Muscle layer of colon (tissue), 2 donors: ENCODE data around the gene STIM1.
A peak's percentile ranks its signal among the peaks of the same experiment; 100 is the strongest.

Experiments
- H3K27ac ChIP-seq: one replicate; pipeline ENCODE4 v1.7.0; 2013; ENCODE audit warnings: low read depth, mild to moderate bottlenecking, low read length, moderate library complexity
- H3K27me3 ChIP-seq, 2 donors: one replicate each; pipeline ENCODE4 v1.7.0; 2013; ENCODE audit warnings: low read length in 2 of 2, mild to moderate bottlenecking in 2 of 2; ENCODE audit not compliant: insufficient read depth in 2 of 2, control insufficient read depth in 1 of 2
- H3K36me3 ChIP-seq: one replicate; pipeline ENCODE4 v1.7.0; 2013; ENCODE audit warnings: mild to moderate bottlenecking, low read length; ENCODE audit not compliant: insufficient read depth
- H3K4me1 ChIP-seq: one replicate; pipeline ENCODE4 v1.7.0; 2013; ENCODE audit warnings: mild to moderate bottlenecking, low read length; ENCODE audit not compliant: insufficient read depth
- H3K4me3 ChIP-seq, 2 donors: one replicate each; pipeline ENCODE4 v1.7.0; 2013; ENCODE audit warnings: low read length in 2 of 2, low read depth in 1 of 2, mild to moderate bottlenecking in 1 of 2, moderate library complexity in 1 of 2
- H3K9ac ChIP-seq: one replicate; pipeline ENCODE4 v1.7.0; 2013; ENCODE audit warnings: low read length
- H3K9me3 ChIP-seq: one replicate; pipeline ENCODE4 v1.7.0; 2013; ENCODE audit warnings: mild to moderate bottlenecking, low read length
- donor health status: abdominal sarcoma.
- donor health status: Adenocarcinoma of cecum.

The STIM1 gene

DNA sequence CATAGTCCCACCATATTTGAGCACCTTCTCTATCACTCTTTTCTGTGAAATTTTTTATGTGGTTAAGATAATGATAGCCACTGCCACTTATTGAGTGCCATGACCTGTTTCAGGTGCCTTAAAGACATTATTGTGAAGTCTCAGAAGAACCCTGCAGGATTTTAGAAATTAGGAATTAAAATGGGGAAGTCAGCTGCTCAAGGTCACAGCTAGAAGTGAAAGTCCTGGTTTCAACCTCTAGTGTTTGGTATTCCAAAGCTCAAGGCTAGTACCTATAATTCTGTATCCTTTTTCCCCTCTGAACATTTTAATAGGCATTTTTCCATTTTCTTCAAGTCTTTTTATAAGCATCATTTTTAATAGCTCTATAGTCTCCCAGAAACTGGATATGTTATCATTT, 230.1 kb downstream of the STIM1 start:
- Histone ChIP-seq H3K27ac (no peak overlapping the region), H3K4me1 (no peaks in the 10 kb centered on the region), H3K4me3 (no peak overlapping the region), H3K9me3 (no peaks in the 10 kb centered on the region), H3K9ac (no peak overlapping the region), H3K36me3 (peaks cover 51% of the 10 kb centered on the region), H3K27me3 (no peaks in the 10 kb centered on the region)

DNA sequence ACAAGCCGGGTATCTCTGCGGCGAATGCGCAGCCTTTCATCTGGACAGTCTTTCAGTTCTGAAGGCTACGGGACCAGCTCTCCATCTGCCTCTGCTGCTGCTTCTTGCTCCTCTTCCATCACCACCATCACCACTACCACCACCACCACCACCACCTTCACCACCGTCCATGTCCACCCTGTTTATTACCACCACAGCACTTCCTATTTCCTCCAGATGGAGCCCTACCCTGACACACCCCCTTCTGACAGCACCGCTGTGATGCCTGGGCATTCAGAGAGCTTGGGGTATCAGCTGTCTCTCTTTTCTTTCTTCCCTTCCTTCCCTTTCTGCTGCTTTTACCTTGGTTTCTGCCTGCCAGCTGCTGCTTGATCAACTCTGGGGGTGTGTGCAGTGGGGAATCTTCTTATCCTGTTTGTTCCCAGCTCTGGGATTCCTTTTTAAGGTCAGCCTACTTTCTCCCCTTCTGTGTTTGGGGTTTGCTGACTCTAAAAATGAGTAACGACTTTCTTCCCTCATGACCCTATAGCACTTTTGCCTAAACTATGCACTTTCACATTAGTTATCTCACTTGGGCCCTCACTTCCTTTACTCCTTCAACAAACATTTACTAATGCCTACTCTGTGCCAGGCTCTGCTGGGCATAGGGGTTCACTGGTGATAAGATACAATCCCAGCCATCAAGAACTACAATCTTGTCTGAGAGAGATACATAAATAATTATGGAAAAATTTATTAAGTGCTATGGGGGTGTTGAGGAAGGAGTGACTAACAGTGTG, 231.3 kb downstream of the STIM1 start:
- no peak overlapping the region for H3K4me3 ChIP-seq
- H3K4me1 ChIP-seq: no peaks in the 10 kb centered on the region
- H3K9ac ChIP-seq: no peak overlapping the region
- H3K9me3 ChIP-seq: no peaks in the 10 kb centered on the region
- H3K27ac ChIP-seq: no peak overlapping the region
- H3K27me3 ChIP-seq: no peaks in the 10 kb centered on the region
- peaks cover 56% of the 10 kb centered on the region for H3K36me3 ChIP-seq

DNA sequence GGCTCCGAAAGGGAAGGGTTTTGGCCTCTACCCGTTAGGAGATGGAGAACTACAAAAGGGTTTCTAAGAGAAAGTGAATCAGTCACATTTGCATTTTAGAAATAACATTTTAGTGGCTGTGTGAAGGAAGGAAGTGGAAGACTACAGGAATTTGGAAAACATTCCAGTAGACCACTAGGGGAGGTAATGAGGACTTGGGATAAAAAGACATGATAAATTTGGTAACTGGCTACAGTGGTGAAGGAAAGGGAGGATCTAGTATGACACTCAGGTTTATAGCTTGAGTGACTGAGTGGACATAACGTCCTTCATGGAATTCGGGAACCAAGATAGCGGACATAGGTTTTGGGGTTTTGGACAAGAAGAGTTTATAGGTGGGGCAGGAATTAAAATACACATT, 232.1 kb downstream of the STIM1 start:
- Histone ChIP-seq H3K4me3 (no peak overlapping the region), H3K4me1 (no peaks in the 10 kb centered on the region), H3K27me3 (no peaks in the 10 kb centered on the region), H3K9ac (no peak overlapping the region), H3K36me3 (peaks cover 48% of the 10 kb centered on the region), H3K27ac (no peak overlapping the region), H3K9me3 (no peaks in the 10 kb centered on the region)

DNA sequence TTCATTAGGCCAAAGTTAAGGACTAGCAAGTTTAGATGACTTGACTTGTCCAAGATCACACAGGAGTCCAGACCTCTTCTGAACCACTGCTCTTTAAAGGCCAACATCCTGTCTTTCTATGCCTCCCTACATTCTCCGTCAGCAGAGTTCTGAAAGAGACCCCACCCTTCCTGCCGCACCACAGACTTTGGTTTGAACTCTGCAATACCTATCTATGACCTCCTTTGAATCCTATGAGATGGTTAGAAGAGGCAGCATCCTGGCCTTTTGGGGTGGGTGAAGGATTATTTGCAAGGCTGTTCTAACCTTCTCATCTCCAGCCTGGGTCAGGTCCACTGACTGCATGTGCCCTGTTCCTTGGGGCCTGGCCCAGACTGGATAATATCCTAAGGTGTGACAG, 234.8 kb downstream of the STIM1 start:
- H3K27ac ChIP-seq: no peak overlapping the region
- H3K4me1 ChIP-seq: peaks cover under 1% of the 10 kb centered on the region
- peaks cover 31% of the 10 kb centered on the region for H3K36me3 ChIP-seq
- H3K9me3 ChIP-seq: no peaks in the 10 kb centered on the region
- no peaks in the 10 kb centered on the region for H3K27me3 ChIP-seq
- no peak overlapping the region for H3K4me3 ChIP-seq
- H3K9ac ChIP-seq: no peak overlapping the region

DNA sequence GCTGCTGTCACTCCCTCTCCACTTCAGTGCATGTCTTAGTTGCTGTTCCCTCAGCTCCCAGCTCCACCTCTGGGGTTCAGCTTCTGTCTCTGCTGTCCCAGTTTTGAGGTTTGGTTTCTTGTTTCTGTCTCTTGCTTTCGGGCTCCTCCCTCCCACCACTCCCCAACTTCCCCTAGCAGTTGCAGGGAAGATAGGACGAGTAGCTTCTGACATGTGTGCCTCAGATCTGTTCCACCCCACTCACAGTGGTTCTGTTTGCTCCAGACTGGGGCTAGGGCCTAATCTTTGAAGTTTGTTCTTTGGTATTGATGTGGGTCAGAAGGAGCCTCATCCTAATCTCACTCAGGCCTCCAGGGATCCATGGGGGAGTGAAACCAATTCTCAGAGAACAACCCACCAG, 236.6 kb downstream of the STIM1 start:
- H3K4me1 ChIP-seq: peaks cover 12% of the 10 kb centered on the region
- no peak overlapping the region for H3K27ac ChIP-seq
- H3K4me3 ChIP-seq: no peak overlapping the region
- no peak overlapping the region for H3K9ac ChIP-seq
- H3K9me3 ChIP-seq: no peaks in the 10 kb centered on the region
- peaks cover 22% of the 10 kb centered on the region for H3K36me3 ChIP-seq
- H3K27me3 ChIP-seq: no peaks in the 10 kb centered on the region

DNA sequence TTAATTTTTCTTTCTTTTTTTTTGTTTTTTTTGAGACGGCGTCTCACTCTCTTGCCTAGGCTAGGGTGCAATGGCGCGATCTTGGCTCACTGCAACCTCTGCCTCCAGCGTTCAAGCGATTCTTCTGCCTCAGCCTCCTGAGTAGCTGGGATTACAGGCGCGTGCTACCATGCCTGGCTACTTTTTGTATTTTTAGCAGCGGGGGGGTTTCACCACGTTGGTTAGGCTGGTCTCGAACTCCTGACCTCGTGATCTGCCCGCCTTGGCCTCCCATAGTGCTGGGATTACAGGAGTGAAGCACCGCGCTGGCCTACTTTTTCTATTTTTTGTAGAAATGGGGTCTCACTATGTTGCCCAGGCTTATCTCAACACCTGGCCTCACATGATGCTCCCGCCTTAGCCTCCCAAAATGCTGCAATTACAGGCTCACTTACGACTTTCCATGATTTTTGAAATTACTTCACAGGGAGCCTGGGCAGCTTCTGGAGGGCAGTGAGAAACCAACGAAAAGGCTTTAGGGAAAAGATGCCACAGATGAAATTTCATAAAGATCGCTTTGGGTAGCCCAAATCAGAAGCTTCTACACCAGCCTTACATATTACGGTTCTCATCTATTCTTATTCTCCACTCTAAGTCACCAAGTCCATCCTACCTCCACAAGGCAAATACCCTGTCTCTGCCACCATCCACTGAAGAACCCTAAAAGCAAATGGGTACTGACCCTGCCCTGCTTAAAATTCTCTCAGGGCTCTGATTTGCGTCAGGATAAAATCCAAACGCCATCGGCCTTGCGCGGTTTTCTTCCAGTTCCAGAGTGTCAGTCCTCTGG, 238.3 kb downstream of the STIM1 start:
- Histone ChIP-seq H3K36me3 (peaks cover 13% of the 10 kb centered on the region), H3K4me3 (peak overlapping the region; percentile 70), H3K9ac (peak overlapping the region; percentile 63), H3K9me3 (no peaks in the 10 kb centered on the region), H3K27ac (peak overlapping the region; percentile 97), H3K27me3 (no peaks in the 10 kb centered on the region), H3K4me1 (peaks cover 12% of the 10 kb centered on the region)

DNA sequence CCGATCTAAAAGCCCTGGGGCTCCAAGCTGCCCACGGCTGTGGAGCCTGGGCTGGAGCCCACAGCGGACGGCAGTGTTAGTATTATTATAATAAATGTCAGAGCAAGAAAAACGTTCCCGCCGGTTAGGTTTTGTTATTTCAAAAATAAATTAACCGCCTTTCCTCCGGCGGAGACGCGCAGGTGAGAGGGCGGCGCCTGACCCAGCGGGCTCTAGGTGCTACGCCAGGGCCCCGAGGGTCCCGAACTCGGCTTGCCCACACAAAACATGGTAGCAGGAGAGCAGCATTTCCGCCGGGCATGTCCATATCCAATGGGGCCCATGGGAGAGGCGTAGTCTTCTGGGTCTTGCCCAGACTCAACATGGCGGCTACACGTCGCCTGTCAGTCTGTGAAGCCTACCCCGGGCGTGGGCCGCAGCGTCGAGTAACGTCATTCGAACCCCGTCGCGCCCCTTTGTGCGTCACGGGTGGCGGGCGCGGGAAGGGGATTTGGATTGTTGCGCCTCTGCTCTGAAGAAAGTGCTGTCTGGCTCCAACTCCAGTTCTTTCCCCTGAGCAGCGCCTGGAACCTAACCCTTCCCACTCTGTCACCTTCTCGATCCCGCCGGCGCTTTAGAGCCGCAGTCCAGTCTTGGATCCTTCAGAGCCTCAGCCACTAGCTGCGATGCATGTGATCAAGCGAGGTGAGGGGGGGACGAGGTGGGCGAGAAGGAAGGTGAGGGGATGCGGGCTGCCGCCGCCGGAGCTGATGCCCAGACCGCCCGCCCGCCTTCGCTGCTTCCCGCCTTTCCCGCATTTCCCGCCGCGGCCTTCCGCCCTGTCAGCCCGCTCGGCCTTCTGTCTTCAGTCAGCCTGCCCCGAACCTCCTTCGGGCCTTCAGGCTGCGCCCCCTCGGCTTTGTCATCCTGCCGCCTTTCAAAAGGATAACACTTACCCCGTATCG, 239.2 kb downstream of the STIM1 start, which contains the start of gene RRM1:
Gene RRM1 (plus strand): TSS at position 452 of the 944 bp plus-strand sequence. CDS start 214 bp downstream, at position 666.
- peak within 1 kb of the TSS; percentile 97 for H3K27ac ChIP-seq
- peak within 1 kb of the TSS; percentile 70 for H3K4me3 ChIP-seq
- no peaks in the 10 kb centered on the region for H3K27me3 ChIP-seq
- peaks cover 12% of the 10 kb centered on the region for H3K4me1 ChIP-seq
- H3K9ac ChIP-seq: peak within 1 kb of the TSS; percentile 90
- H3K36me3 ChIP-seq: peaks cover 13% of the 10 kb centered on the region
- no peaks in the 10 kb centered on the region for H3K9me3 ChIP-seq

DNA sequence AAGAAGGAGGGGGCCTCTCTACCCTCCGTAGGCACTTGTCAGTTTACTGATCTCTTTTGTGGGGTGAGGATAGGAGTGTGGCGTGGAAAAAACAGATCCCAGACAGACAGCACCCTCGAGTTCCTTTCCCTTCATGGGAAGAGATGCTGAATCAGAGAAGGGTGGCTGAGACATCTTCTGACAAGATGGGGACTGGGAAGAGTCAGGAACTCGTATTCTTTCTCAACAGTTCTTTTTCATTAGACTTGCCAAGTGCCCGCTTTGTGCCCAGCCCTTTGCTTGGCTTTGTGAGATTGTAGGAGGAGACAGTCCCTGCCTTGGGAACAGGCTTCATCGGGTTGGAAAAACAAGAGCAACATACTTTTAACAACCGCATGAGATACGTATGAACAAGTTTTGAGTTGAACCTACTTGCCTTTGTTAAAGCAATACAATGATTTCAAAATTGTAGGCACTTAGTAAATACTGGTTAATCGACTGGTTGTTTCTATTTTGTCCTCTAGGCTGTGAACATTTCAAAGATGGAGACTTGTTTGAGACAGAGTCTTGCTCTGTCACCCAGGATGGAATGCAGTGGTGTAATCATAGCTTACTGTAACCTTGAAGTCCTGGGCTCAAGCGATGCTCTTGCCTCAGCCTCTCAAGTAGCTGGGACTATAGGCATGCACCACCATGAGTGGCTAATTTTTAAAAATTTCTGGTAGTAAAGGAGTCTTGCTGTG, 240.2 kb downstream of the STIM1 start:
- H3K9ac ChIP-seq: peak overlapping the region; percentile 90

DNA sequence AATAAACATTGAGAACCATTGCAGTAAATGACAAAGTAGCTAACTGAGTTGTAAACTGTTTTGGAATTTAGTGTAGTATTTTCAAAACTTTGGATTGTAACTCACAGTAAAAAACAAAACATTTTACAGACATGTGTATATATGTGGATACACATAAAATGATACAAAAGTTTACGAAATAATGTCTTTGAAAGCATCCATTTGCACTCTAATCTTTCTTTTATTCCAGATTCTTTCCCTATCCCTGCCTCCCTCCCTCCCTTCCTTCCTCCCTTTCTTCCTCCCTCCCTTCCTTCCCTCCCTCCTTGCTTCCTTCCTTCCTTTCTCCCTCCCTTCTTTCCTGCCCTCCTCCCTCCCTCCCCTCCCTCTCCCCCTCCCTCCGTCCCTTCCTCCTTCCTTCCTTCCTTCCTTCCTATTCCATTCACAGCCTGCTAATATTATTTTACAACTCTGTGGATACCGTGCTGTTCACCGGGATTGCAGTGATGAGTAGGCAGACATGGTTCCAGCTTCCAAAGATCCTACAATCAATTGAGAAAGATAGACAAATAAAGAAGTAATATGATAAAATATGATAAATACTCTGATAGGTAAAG, 242.7 kb downstream of the STIM1 start:
- H3K27me3 ChIP-seq: no peaks in the 10 kb centered on the region

More for the DNA sequence above, 240.2 kb downstream of the STIM1 start:
- H3K4me1 ChIP-seq: peaks cover 12% of the 10 kb centered on the region
- no peaks in the 10 kb centered on the region for H3K9me3 ChIP-seq
- H3K27ac ChIP-seq: peak overlapping the region; percentile 97
- peaks cover 9% of the 10 kb centered on the region for H3K36me3 ChIP-seq
- H3K27me3 ChIP-seq: no peaks in the 10 kb centered on the region
- H3K4me3 ChIP-seq: peak overlapping the region; percentile 62 to 70

DNA sequence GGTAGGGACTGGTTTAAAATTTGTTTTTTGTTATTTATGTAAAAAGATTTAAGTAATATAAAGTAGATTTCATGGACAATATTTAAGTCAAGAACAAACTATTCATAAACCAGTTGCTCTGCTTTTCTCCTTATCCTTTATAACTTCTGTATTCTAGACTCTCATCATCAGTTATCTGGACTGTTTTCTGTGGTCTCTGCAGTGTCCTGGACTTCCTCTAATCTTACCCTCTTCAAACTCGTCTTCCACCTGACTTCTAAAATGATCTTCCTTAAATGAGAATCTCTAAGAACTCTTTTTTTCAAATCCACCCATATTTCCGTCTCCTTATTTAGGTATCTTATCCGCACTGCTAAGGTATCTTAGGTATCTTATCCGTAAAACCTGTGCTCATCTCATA, 247.2 kb downstream of the STIM1 start:
- Histone ChIP-seq H3K27ac (no peak overlapping the region), H3K4me3 (no peak overlapping the region), H3K4me1 (no peaks in the 10 kb centered on the region), H3K36me3 (peaks cover 27% of the 10 kb centered on the region), H3K9me3 (no peaks in the 10 kb centered on the region), H3K9ac (no peak overlapping the region), H3K27me3 (no peaks in the 10 kb centered on the region)

More for the DNA sequence above, 242.7 kb downstream of the STIM1 start:
- Histone ChIP-seq H3K4me3 (no peak overlapping the region), H3K27ac (no peak overlapping the region), H3K36me3 (peaks cover 8% of the 10 kb centered on the region), H3K4me1 (peaks cover 12% of the 10 kb centered on the region), H3K9ac (no peak overlapping the region), H3K9me3 (no peaks in the 10 kb centered on the region)
